ENCODE data around the gene TFCP2L1. TPM values are rescaled to one million over a fixed set of nuclear protein-coding genes. Genes with fewer than 3 reads are reported as not detected.

TFCP2L1 gene
- total RNA-seq, 2 donors from 2014 or later: 0.02 TPM; not detected in 1

GRCh38 chr2:121253021-121253673 is 31.9 kb downstream of the TFCP2L1 start:
- no peaks in the 10 kb centered on the region for H3K36me3 Mint-ChIP-seq (ENCODE audit: low read depth)
- ATAC-seq (no peak), DNase-seq (no peak)
- no peak overlapping the region for H3K4me3 Mint-ChIP-seq
- H3K27ac Mint-ChIP-seq: no peak overlapping the region
- peaks cover 2% of the 10 kb centered on the region for H3K4me1 Mint-ChIP-seq
- H3K27me3 Mint-ChIP-seq: peaks cover 52% of the 10 kb centered on the region
- H3K9me3 ChIP-seq (ENCODE audit: control insufficient read depth, low read length, poor library complexity, severe bottlenecking): no peaks in the 10 kb centered on the region

- no peaks in the 10 kb centered on the region for H3K36me3 Mint-ChIP-seq (ENCODE audit: low read depth)
- ATAC-seq: no peak
- H3K9me3 ChIP-seq (ENCODE audit: control insufficient read depth, low read length, poor library complexity, severe bottlenecking): no peaks in the 10 kb centered on the region
- no peak for DNase-seq
- H3K4me1 Mint-ChIP-seq: no peaks in the 10 kb centered on the region
- H3K27me3 Mint-ChIP-seq: peaks cover 39% of the 10 kb centered on the region
- no peak overlapping the region for H3K27ac Mint-ChIP-seq
- no peak overlapping the region for H3K4me3 Mint-ChIP-seq
Observed at GRCh38 chr2:121251497-121251896, 33.5 kb downstream of the TFCP2L1 start.

- Mint-ChIP-seq H3K4me3 (no peak overlapping the region), H3K27ac (no peak overlapping the region), H3K4me1 (no peaks in the 10 kb centered on the region), H3K27me3 (peaks cover 24% of the 10 kb centered on the region), H3K36me3 (ENCODE audit: low read depth) (no peaks in the 10 kb centered on the region)
- ATAC-seq (no peak), DNase-seq (no peak)
- H3K9me3 ChIP-seq (ENCODE audit: control insufficient read depth, low read length, poor library complexity, severe bottlenecking): no peaks in the 10 kb centered on the region
Observed at GRCh38 chr2:121248766-121249343, 36.1 kb downstream of the TFCP2L1 start.

- H3K9me3 ChIP-seq (ENCODE audit: control insufficient read depth, low read length, poor library complexity, severe bottlenecking): no peaks in the 10 kb centered on the region
- no peak for ATAC-seq
- Mint-ChIP-seq H3K4me1 (no peaks in the 10 kb centered on the region), H3K27ac (no peak overlapping the region), H3K27me3 (peaks cover 23% of the 10 kb centered on the region), H3K36me3 (ENCODE audit: low read depth) (no peaks in the 10 kb centered on the region), H3K4me3 (no peak overlapping the region)
- DNase-seq: no peak
Observed at GRCh38 chr2:121247971-121248370, 37.0 kb downstream of the TFCP2L1 start.

- DNase-seq: no peak
- peaks cover 21% of the 10 kb centered on the region for H3K27me3 Mint-ChIP-seq
Observed at GRCh38 chr2:121247534-121247933, 37.5 kb downstream of the TFCP2L1 start.

GRCh38 chr2:121246704-121247255 is 38.2 kb downstream of the TFCP2L1 start:
- H3K4me3 Mint-ChIP-seq: no peak overlapping the region
- H3K27ac Mint-ChIP-seq: no peak overlapping the region
- H3K9me3 ChIP-seq (ENCODE audit: control insufficient read depth, low read length, poor library complexity, severe bottlenecking): no peaks in the 10 kb centered on the region
- H3K27me3 Mint-ChIP-seq: peaks cover 14% of the 10 kb centered on the region
- DNase-seq: no peak
- no peaks in the 10 kb centered on the region for H3K4me1 Mint-ChIP-seq
- ATAC-seq: no peak
- H3K36me3 Mint-ChIP-seq (ENCODE audit: low read depth): no peaks in the 10 kb centered on the region

More at GRCh38 chr2:121247534-121247933, 37.5 kb downstream of the TFCP2L1 start:
- Mint-ChIP-seq H3K4me3 (no peak overlapping the region), H3K36me3 (ENCODE audit: low read depth) (no peaks in the 10 kb centered on the region), H3K27ac (no peak overlapping the region), H3K4me1 (no peaks in the 10 kb centered on the region)
- no peak for ATAC-seq
- no peaks in the 10 kb centered on the region for H3K9me3 ChIP-seq (ENCODE audit: control insufficient read depth, low read length, poor library complexity, severe bottlenecking)

- no peaks in the 10 kb centered on the region for H3K9me3 ChIP-seq (ENCODE audit: control insufficient read depth, low read length, poor library complexity, severe bottlenecking)
- Mint-ChIP-seq H3K36me3 (ENCODE audit: low read depth) (no peaks in the 10 kb centered on the region), H3K4me1 (no peaks in the 10 kb centered on the region), H3K27me3 (peaks cover 8% of the 10 kb centered on the region), H3K27ac (no peak overlapping the region), H3K4me3 (no peak overlapping the region)
- ATAC-seq: no peak
- no peak for DNase-seq
Observed at GRCh38 chr2:121245913-121246312, 39.1 kb downstream of the TFCP2L1 start.

GRCh38 chr2:121245120-121245820 is 39.7 kb downstream of the TFCP2L1 start:
- H3K27ac Mint-ChIP-seq: no peak overlapping the region
- DNase-seq (no peak), ATAC-seq (no peak)
- peaks cover 8% of the 10 kb centered on the region for H3K27me3 Mint-ChIP-seq
- no peak overlapping the region for H3K4me3 Mint-ChIP-seq
- no peaks in the 10 kb centered on the region for H3K4me1 Mint-ChIP-seq
- no peaks in the 10 kb centered on the region for H3K36me3 Mint-ChIP-seq (ENCODE audit: low read depth)
- no peaks in the 10 kb centered on the region for H3K9me3 ChIP-seq (ENCODE audit: control insufficient read depth, low read length, poor library complexity, severe bottlenecking)

GRCh38 chr2:121244616-121245015 is 40.4 kb downstream of the TFCP2L1 start:
- Mint-ChIP-seq H3K27ac (no peak overlapping the region), H3K36me3 (ENCODE audit: low read depth) (no peaks in the 10 kb centered on the region), H3K27me3 (peaks cover 6% of the 10 kb centered on the region), H3K4me3 (no peak overlapping the region), H3K4me1 (no peaks in the 10 kb centered on the region)
- ATAC-seq: no peak
- DNase-seq: no peak
- no peaks in the 10 kb centered on the region for H3K9me3 ChIP-seq (ENCODE audit: control insufficient read depth, low read length, poor library complexity, severe bottlenecking)

GRCh38 chr2:121243821-121244460 is 41.1 kb downstream of the TFCP2L1 start:
- DNase-seq (no peak), ATAC-seq (no peak)
- H3K9me3 ChIP-seq (ENCODE audit: control insufficient read depth, low read length, poor library complexity, severe bottlenecking): no peaks in the 10 kb centered on the region
- Mint-ChIP-seq H3K4me3 (no peak overlapping the region), H3K36me3 (ENCODE audit: low read depth) (no peaks in the 10 kb centered on the region), H3K4me1 (no peaks in the 10 kb centered on the region), H3K27me3 (peaks cover 7% of the 10 kb centered on the region), H3K27ac (no peak overlapping the region)

- no peak overlapping the region for H3K4me3 Mint-ChIP-seq
- ATAC-seq (no peak), DNase-seq (no peak)
- H3K27me3 Mint-ChIP-seq: peaks cover 16% of the 10 kb centered on the region
- H3K9me3 ChIP-seq (ENCODE audit: control insufficient read depth, low read length, poor library complexity, severe bottlenecking): no peaks in the 10 kb centered on the region
- H3K4me1 Mint-ChIP-seq: no peaks in the 10 kb centered on the region
- no peaks in the 10 kb centered on the region for H3K36me3 Mint-ChIP-seq (ENCODE audit: low read depth)
- no peak overlapping the region for H3K27ac Mint-ChIP-seq
Observed at GRCh38 chr2:121242976-121243375, 42.0 kb downstream of the TFCP2L1 start.

GRCh38 chr2:121242175-121242875 is 42.7 kb downstream of the TFCP2L1 start:
- Mint-ChIP-seq H3K4me1 (no peaks in the 10 kb centered on the region), H3K4me3 (no peak overlapping the region), H3K36me3 (ENCODE audit: low read depth) (no peaks in the 10 kb centered on the region), H3K27ac (no peak overlapping the region), H3K27me3 (peaks cover 17% of the 10 kb centered on the region)
- DNase-seq (no peak), ATAC-seq (no peak)
- no peaks in the 10 kb centered on the region for H3K9me3 ChIP-seq (ENCODE audit: control insufficient read depth, low read length, poor library complexity, severe bottlenecking)

GRCh38 chr2:121241466-121241865 is 43.5 kb downstream of the TFCP2L1 start:
- no peak overlapping the region for H3K27ac Mint-ChIP-seq
- no peaks in the 10 kb centered on the region for H3K9me3 ChIP-seq (ENCODE audit: control insufficient read depth, low read length, poor library complexity, severe bottlenecking)
- DNase-seq: no peak
- no peaks in the 10 kb centered on the region for H3K36me3 Mint-ChIP-seq (ENCODE audit: low read depth)
- ATAC-seq: no peak
- no peak overlapping the region for H3K4me3 Mint-ChIP-seq
- H3K27me3 Mint-ChIP-seq: peaks cover 24% of the 10 kb centered on the region
- H3K4me1 Mint-ChIP-seq: no peaks in the 10 kb centered on the region

Measured in T-helper 17 cell (primary cell).